B cell (primary cell): ENCODE measurements around the gene ANTXR2.

ENCODE experiments used
- EZH2 ChIP-seq: IDR thresholded peaks from 2 replicates; pipeline ENCODE4 v1.6.1; 2012; ENCODE audit warnings: borderline replicate concordance, low read depth, mild to moderate bottlenecking, moderate library complexity, low read length; ENCODE audit not compliant: insufficient read depth, poor library complexity, severe bottlenecking
- TF ChIP-seq, protein P1 (sequence below): fragments of 200-600 bp; IDR thresholded peaks from one replicate; pipeline ENCODE4 v1.8.0; 2022; ENCODE audit warnings: antibody characterized with exemption, mild to moderate bottlenecking

DNA sequence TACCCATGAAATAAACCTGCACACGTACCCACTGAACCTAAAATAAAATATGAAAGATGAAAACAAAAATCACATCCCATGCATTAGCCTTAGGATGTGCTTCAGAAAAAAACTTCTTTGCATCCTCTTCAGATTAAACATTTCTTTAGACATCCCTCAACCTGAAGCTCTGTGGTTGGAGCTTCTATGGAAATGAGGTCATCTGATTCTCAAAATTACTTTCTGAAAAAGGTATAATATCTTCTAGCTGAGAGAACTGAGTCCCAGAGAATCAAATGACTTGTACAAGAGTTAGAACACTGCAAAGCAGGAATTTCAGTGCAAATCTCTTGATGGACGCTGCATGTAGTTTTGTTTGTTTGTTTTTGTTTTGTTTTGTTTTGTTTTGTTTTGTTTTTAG lies 19.1 kb upstream of the ANTXR2 start:
- TF ChIP-seq, protein P1, sequence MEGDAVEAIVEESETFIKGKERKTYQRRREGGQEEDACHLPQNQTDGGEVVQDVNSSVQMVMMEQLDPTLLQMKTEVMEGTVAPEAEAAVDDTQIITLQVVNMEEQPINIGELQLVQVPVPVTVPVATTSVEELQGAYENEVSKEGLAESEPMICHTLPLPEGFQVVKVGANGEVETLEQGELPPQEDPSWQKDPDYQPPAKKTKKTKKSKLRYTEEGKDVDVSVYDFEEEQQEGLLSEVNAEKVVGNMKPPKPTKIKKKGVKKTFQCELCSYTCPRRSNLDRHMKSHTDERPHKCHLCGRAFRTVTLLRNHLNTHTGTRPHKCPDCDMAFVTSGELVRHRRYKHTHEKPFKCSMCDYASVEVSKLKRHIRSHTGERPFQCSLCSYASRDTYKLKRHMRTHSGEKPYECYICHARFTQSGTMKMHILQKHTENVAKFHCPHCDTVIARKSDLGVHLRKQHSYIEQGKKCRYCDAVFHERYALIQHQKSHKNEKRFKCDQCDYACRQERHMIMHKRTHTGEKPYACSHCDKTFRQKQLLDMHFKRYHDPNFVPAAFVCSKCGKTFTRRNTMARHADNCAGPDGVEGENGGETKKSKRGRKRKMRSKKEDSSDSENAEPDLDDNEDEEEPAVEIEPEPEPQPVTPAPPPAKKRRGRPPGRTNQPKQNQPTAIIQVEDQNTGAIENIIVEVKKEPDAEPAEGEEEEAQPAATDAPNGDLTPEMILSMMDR = no peak
- no peak for TF ChIP-seq EZH2
